GM23338 (cell line): ENCODE results near the gene TM7SF2. TPM values are rescaled to one million over a fixed set of nuclear protein-coding genes. Genes with fewer than 3 reads are reported as not detected.

Source experiments
- ATAC-seq: fragments of 200-7000 bp; cut with Tn5 transposase; 3 replicates; pipeline ENCODE4 v1.9.1; 2020
- DNase-seq: peaks from one replicate; pipeline ENCODE4 v3.0.0-alpha.2; 2015; ENCODE audit warnings: low spot score
- H2AFZ ChIP-seq: fragments of 200-600 bp; sonication (generic); 2 replicates; pipeline ENCODE4 v1.8.0; 2016; ENCODE audit warnings: antibody characterized with exemption, mild to moderate bottlenecking, moderate library complexity
- H3F3A ChIP-seq: fragments of 200-600 bp; sonication (generic); replicated peaks from 2 replicates; pipeline ENCODE4 v1.8.0; 2017; ENCODE audit warnings: antibody characterized with exemption, mixed run types, low read depth
- H3K27ac ChIP-seq: fragments of 200-600 bp; sonication (generic); 2 replicates; pipeline ENCODE4 v1.6.1; 2016; ENCODE audit warnings: low read depth
- H3K27me3 ChIP-seq: fragments of 200-600 bp; sonication (generic); 2 replicates; pipeline ENCODE4 v1.8.0; 2016; ENCODE audit warnings: mild to moderate bottlenecking, mixed run types, moderate library complexity; ENCODE audit not compliant: insufficient read depth
- H3K36me3 ChIP-seq: fragments of 200-600 bp; sonication (generic); 2 replicates; pipeline ENCODE4 v1.8.0; 2016; ENCODE audit warnings: mild to moderate bottlenecking; ENCODE audit not compliant: insufficient read depth
- H3K4me1 ChIP-seq: fragments of 200-600 bp; sonication (generic); 2 replicates; pipeline ENCODE4 v1.8.0; 2016; ENCODE audit warnings: mild to moderate bottlenecking, moderate library complexity; ENCODE audit not compliant: insufficient read depth
- H3K4me2 ChIP-seq: fragments of 200-600 bp; sonication (generic); 2 replicates; pipeline ENCODE4 v1.7.1; 2017; ENCODE audit warnings: mixed run types
- H3K4me3 ChIP-seq: fragments of 200-600 bp; sonication (generic); 2 replicates; pipeline ENCODE4 v1.6.1; 2016; ENCODE audit warnings: mixed run types
- H3K79me2 ChIP-seq: fragments of 200-600 bp; sonication (generic); replicated peaks from 2 replicates; pipeline ENCODE4 v1.8.0; 2017; ENCODE audit warnings: mild to moderate bottlenecking; ENCODE audit not compliant: insufficient read depth
- H3K9me2 ChIP-seq: fragments of 200-600 bp; sonication (generic); 2 replicates; pipeline ENCODE4 v1.8.0; 2017; ENCODE audit not compliant: insufficient read depth
- H4K20me1 ChIP-seq: fragments of 200-600 bp; sonication (generic); replicated peaks from 2 replicates; pipeline ENCODE4 v1.8.0; 2017; ENCODE audit warnings: mild to moderate bottlenecking; ENCODE audit not compliant: insufficient read depth
- H3K27ac Mint-ChIP-seq: 2 replicates; pipeline ENCODE4 v1.8.0; 2020; ENCODE audit warnings: inconsistent platforms, mild to moderate bottlenecking, moderate library complexity, mixed read lengths
- H3K27me3 Mint-ChIP-seq: 3 replicates; pipeline ENCODE4 v1.8.0; 2022; ENCODE audit warnings: low read depth, mild to moderate bottlenecking, moderate library complexity, mixed read lengths, inconsistent platforms; ENCODE audit not compliant: insufficient read depth, poor library complexity
- H3K36me3 Mint-ChIP-seq: 3 replicates; pipeline ENCODE4 v1.8.0; 2021; ENCODE audit warnings: low read depth, mild to moderate bottlenecking, inconsistent platforms, moderate library complexity, mixed read lengths
- H3K4me1 Mint-ChIP-seq: 3 replicates; pipeline ENCODE4 v1.8.0; 2020; ENCODE audit warnings: mild to moderate bottlenecking, inconsistent platforms, mixed read lengths
- H3K4me3 Mint-ChIP-seq: 3 replicates; pipeline ENCODE4 v1.8.0; 2021; ENCODE audit warnings: moderate library complexity, mild to moderate bottlenecking, inconsistent platforms, mixed read lengths
- H3K9me3 Mint-ChIP-seq: 3 replicates; pipeline ENCODE4 v1.8.0; 2020; ENCODE audit warnings: moderate library complexity, mild to moderate bottlenecking, inconsistent platforms, mixed read lengths
- CREB1 ChIP-seq: fragments of 250-450 bp; sonication (Bioruptor Pico); IDR thresholded peaks from 2 replicates; pipeline ENCODE4 v1.5.0; 2020; ENCODE audit warnings: low read depth, mild to moderate bottlenecking, moderate library complexity
- EZH2 ChIP-seq: fragments of 200-600 bp; sonication (generic); IDR thresholded peaks from one replicate; pipeline ENCODE4 v1.8.0; 2017; ENCODE audit warnings: antibody characterized with exemption, mild to moderate bottlenecking, low read depth; ENCODE audit not compliant: unreplicated experiment
- EZH2phosphoT487 ChIP-seq: fragments of 200-600 bp; sonication (generic); IDR thresholded peaks from one replicate; pipeline ENCODE4 v1.8.1; 2018; ENCODE audit warnings: antibody characterized with exemption; ENCODE audit not compliant: unreplicated experiment
- JUNB ChIP-seq: IDR thresholded peaks from one replicate; pipeline ENCODE4 v1.6.1; 2016; ENCODE audit warnings: antibody characterized with exemption; ENCODE audit not compliant: unreplicated experiment
- NANOG ChIP-seq: IDR thresholded peaks from 2 replicates; pipeline ENCODE4 v1.6.1; 2016; ENCODE audit warnings: antibody characterized with exemption, borderline replicate concordance
- STAT1 ChIP-seq: IDR thresholded peaks from one replicate; pipeline ENCODE4 v1.6.1; 2016; ENCODE audit warnings: antibody characterized with exemption; ENCODE audit not compliant: unreplicated experiment
- ZNF114 ChIP-seq: fragments of 250-450 bp; sonication (Bioruptor Pico); IDR thresholded peaks from 2 replicates; pipeline ENCODE4 v1.5.0; 2020; ENCODE audit warnings: mild to moderate bottlenecking, moderate library complexity
- ZNF331 ChIP-seq: fragments of 250-450 bp; sonication (Bioruptor Pico); IDR thresholded peaks from 2 replicates; pipeline ENCODE4 v1.5.0; 2020; ENCODE audit warnings: low read depth, mild to moderate bottlenecking, moderate library complexity
- polyA plus RNA-seq: library from polyadenylated mRNA; unstranded; fragments of >200 nt; fragmentation: Nextera tagmentation; extraction: Ambion mirVana; gene quantifications from 2 replicates; pipeline ENCODE4 v1.2.1, GENCODE V29; 2016
- total RNA-seq: library from RNA; depleted of rRNA; stranded (reverse); fragments of >200 nt; shearing (Covaris generic); gene quantifications from 2 replicates; pipeline ENCODE4 v1.2.3, GENCODE V29; 2014
- TF ChIP-seq, protein P1 (sequence below), 2 experiments: fragments of 200-600 bp in 1 of 2; sonication (generic) in 1 of 2; conservative IDR thresholded peaks; 2 replicates each; pipeline versions ENCODE4 v1.5.1 to v1.6.1; 2016 to 2017; ENCODE audit warnings: antibody characterized with exemption in 2 of 2, low read depth in 2 of 2, mild to moderate bottlenecking in 2 of 2, moderate library complexity in 1 of 2
- TF ChIP-seq, protein P2 (sequence below): IDR thresholded peaks from one replicate; pipeline ENCODE4 v1.6.1; 2018; ENCODE audit warnings: antibody characterized with exemption; ENCODE audit not compliant: unreplicated experiment
- TF ChIP-seq, protein P3 (sequence below): IDR thresholded peaks from 2 replicates; pipeline ENCODE4 v1.6.1; 2016; ENCODE audit warnings: antibody characterized with exemption

The TM7SF2 gene
- total and polyA plus RNA-seq, 2 experiments from 2014 or later = 43.5 to 82.3 TPM

DNA sequence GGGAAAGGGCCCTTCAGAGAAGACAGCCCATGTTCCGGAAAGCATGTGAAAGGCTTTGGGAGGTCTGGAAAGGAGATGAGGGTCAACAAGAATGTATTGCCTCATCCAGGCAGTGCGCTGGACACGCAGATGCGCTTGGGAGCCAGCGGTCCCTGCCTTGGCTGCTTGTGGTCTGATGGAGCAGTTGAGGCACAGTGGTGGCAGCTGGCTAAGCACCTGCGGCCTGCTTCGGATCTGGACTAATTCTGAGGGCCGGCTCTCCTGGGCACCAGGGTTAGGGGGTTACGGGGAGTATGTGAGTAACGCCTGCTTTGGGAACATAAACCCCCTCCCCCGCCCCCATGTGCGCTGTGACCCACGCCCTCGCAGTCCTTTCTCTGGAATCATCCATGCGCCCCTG lies 4.6 kb upstream of the TM7SF2 start (continued):
- TF ChIP-seq CREB1 (CRISPR knock-in tag) (no peak), ZNF114 (CRISPR knock-in tag) (no peak), JUNB (no peak), NANOG (no peak)

DNA sequence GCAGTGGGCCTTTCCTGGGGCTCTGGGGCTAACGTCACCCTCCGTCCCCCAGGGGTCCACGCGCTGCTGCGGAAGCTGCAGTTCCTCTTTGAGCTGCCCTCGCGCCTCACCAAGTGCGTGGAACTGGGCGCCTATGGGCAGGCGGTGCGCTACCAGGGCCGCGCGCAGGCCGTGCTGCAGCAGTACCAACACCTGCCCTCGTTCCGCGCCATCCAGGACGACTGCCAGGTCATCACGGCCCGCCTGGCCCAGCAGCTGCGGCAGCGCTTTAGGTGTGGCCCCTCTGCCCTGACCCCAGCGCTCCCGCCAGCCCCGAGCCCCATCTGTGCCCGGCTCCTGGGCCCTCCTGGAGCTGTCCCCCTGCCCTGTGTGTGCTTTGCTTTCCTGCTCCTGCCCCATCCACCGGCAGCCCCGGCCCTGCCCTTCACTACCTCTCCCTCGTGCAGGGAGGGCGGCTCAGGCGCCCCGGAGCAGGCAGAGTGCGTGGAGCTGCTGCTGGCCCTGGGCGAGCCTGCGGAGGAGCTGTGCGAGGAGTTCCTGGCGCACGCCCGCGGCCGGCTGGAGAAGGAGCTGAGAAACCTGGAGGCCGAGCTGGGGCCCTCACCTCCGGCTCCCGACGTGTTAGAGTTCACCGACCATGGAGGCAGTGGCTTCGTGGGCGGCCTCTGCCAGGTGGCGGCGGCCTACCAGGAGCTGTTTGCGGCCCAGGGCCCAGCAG lies 3.8 kb upstream of the TM7SF2 start:
- H3F3A ChIP-seq = peaks cover 9% of the 10 kb centered on the region; the same call in 1 of the 2 replicates
- H3K36me3 ChIP-seq = 0 out of 2 replicates have a peak, but pooled peaks cover 3% of the 10 kb centered on the region
- peaks cover 18% of the 10 kb centered on the region for H3K27me3 Mint-ChIP-seq
- no peak overlapping the region for H3K4me3 ChIP-seq
- H3K36me3 Mint-ChIP-seq = peaks cover 10% of the 10 kb centered on the region; the same call in 1 of the 3 replicates
- H3K79me2 ChIP-seq = peaks cover 20% of the 10 kb centered on the region
- H2AFZ ChIP-seq = no peak overlapping the region
- ATAC-seq (no peak), DNase-seq (no peak)
- TF ChIP-seq EZH2 (no peak), ZNF331 (no peak), JUNB (no peak), ZNF114 (CRISPR knock-in tag) (no peak), CREB1 (CRISPR knock-in tag) (no peak), EZH2phosphoT487 (no peak), STAT1 (no peak), NANOG (no peak)
- TF ChIP-seq, protein P1, sequence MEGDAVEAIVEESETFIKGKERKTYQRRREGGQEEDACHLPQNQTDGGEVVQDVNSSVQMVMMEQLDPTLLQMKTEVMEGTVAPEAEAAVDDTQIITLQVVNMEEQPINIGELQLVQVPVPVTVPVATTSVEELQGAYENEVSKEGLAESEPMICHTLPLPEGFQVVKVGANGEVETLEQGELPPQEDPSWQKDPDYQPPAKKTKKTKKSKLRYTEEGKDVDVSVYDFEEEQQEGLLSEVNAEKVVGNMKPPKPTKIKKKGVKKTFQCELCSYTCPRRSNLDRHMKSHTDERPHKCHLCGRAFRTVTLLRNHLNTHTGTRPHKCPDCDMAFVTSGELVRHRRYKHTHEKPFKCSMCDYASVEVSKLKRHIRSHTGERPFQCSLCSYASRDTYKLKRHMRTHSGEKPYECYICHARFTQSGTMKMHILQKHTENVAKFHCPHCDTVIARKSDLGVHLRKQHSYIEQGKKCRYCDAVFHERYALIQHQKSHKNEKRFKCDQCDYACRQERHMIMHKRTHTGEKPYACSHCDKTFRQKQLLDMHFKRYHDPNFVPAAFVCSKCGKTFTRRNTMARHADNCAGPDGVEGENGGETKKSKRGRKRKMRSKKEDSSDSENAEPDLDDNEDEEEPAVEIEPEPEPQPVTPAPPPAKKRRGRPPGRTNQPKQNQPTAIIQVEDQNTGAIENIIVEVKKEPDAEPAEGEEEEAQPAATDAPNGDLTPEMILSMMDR (conservative IDR thresholded peaks at IDR 0.05; ENCODE audit: low read depth in 2 of 2) = no peak
- TF ChIP-seq, protein P2, sequence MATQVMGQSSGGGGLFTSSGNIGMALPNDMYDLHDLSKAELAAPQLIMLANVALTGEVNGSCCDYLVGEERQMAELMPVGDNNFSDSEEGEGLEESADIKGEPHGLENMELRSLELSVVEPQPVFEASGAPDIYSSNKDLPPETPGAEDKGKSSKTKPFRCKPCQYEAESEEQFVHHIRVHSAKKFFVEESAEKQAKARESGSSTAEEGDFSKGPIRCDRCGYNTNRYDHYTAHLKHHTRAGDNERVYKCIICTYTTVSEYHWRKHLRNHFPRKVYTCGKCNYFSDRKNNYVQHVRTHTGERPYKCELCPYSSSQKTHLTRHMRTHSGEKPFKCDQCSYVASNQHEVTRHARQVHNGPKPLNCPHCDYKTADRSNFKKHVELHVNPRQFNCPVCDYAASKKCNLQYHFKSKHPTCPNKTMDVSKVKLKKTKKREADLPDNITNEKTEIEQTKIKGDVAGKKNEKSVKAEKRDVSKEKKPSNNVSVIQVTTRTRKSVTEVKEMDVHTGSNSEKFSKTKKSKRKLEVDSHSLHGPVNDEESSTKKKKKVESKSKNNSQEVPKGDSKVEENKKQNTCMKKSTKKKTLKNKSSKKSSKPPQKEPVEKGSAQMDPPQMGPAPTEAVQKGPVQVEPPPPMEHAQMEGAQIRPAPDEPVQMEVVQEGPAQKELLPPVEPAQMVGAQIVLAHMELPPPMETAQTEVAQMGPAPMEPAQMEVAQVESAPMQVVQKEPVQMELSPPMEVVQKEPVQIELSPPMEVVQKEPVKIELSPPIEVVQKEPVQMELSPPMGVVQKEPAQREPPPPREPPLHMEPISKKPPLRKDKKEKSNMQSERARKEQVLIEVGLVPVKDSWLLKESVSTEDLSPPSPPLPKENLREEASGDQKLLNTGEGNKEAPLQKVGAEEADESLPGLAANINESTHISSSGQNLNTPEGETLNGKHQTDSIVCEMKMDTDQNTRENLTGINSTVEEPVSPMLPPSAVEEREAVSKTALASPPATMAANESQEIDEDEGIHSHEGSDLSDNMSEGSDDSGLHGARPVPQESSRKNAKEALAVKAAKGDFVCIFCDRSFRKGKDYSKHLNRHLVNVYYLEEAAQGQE = no peak
- TF ChIP-seq, protein P3, sequence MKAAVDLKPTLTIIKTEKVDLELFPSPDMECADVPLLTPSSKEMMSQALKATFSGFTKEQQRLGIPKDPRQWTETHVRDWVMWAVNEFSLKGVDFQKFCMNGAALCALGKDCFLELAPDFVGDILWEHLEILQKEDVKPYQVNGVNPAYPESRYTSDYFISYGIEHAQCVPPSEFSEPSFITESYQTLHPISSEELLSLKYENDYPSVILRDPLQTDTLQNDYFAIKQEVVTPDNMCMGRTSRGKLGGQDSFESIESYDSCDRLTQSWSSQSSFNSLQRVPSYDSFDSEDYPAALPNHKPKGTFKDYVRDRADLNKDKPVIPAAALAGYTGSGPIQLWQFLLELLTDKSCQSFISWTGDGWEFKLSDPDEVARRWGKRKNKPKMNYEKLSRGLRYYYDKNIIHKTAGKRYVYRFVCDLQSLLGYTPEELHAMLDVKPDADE = no peak
- peaks cover 2% of the 10 kb centered on the region; the same call in 1 of the 2 replicates for H4K20me1 ChIP-seq
- H3K4me1 ChIP-seq = peaks cover 7% of the 10 kb centered on the region; the same call in 1 of the 2 replicates
- H3K27ac Mint-ChIP-seq = no peak overlapping the region
- H3K4me1 Mint-ChIP-seq = peaks cover 12% of the 10 kb centered on the region
- H3K4me2 ChIP-seq = no peak overlapping the region
- H3K9me2 ChIP-seq = no peaks in the 10 kb centered on the region
- no peak overlapping the region for H3K4me3 Mint-ChIP-seq
- H3K27me3 ChIP-seq = no peaks in the 10 kb centered on the region
- peaks cover 2% of the 10 kb centered on the region; the same call in 2 of the 3 replicates for H3K9me3 Mint-ChIP-seq
- H3K27ac ChIP-seq = no peak overlapping the region
